ENCODE measurements around the gene SPOCK1.

DNA sequence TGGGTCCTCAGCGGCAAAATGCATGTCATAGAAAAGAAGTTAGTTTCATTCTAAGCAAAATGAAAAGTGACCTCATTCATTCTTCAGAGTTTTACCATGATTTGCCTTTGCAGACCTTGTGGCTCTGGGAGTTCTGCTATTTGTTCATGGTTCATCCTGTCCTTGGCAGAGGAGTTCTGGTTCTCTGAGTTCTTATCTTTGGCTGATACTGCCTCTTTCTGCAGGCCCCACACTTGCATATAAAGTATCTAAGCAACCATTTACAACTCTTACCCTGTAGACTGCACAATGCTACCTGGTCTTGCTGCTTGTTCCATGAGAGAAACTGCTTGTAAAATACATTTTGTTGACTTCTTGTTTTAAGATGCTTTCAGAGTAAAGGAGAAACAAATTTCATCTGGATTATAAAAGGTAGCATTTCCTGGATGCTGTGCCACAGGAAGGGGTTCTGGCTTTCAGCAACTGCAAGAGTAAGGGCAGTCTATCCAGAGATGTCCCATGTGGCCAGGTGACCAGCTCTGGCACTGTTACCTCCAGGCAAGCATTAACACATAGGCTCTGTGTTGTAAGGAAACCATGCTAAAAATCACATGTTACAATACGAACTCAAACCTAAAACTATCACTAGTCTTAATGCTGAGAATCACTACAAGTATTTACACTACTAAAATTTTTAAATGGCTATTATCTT, 513.2 kb downstream of the SPOCK1 start:
- no peak for TF ChIP-seq CTCF (IDR thresholded peaks at IDR 0.05)
- TF ChIP-seq POLR2A (IDR thresholded peaks at IDR 0.05) = no peak
